K562 (cell line): ENCODE measurements around the gene PGP. TPM values are rescaled to one million over a fixed set of nuclear protein-coding genes. Genes with fewer than 3 reads are reported as not detected.
A peak's percentile ranks its signal among the peaks of the same experiment; 100 is the strongest.

Experiments used
- BACH1 ChIP-seq: fragments of 200-800 bp; sonication (Bioruptor generic); IDR thresholded peaks from 2 replicates; pipeline ENCODE4 v1.6.1; 2016; ENCODE audit warnings: missing genetic modification characterization, missing compliant biosample characterization
- BCL6 ChIP-seq: fragments of 250-450 bp; sonication (Bioruptor Pico); IDR thresholded peaks from 2 replicates; pipeline ENCODE4 v1.4.0; 2020
- ERF ChIP-seq: fragments of 450-650 bp; formaldehyde crosslinking; IDR thresholded peaks from 2 replicates; pipeline ENCODE4 v1.4.0; 2020; ENCODE audit warnings: mild to moderate bottlenecking, mixed read lengths
- ETV1 ChIP-seq: fragments of 450-650 bp; conservative IDR thresholded peaks from 2 replicates; pipeline ENCODE4 v1.6.1; 2016; ENCODE audit warnings: missing genetic modification characterization, control low read depth, low read depth, missing compliant biosample characterization
- FOS ChIP-seq: IDR thresholded peaks from 3 replicates; pipeline ENCODE4 v1.6.1; 2011; ENCODE audit not compliant: insufficient read length; ENCODE audit errors: extremely low read depth
- IFI16 ChIP-seq: fragments of 250-450 bp; sonication (Bioruptor Pico); IDR thresholded peaks from 2 replicates; pipeline ENCODE4 v2.1.2; 2022; ENCODE audit warnings: mild to moderate bottlenecking, inconsistent platforms
- KDM5B ChIP-seq: fragments of 200-600 bp; sonication (generic); IDR thresholded peaks from 2 replicates; pipeline ENCODE4 v1.6.1; 2012; ENCODE audit warnings: low read depth, mild to moderate bottlenecking, moderate library complexity, low read length, control low read depth, inconsistent platforms; ENCODE audit not compliant: insufficient replicate concordance
- MEF2A ChIP-seq: IDR thresholded peaks from 2 replicates; pipeline ENCODE4 v1.6.1; 2011; ENCODE audit warnings: low read depth, mild to moderate bottlenecking, low read length, moderate library complexity; ENCODE audit not compliant: control insufficient read depth
- NEUROD1 ChIP-seq: fragments of 150-350 bp; IDR thresholded peaks from 2 replicates; pipeline ENCODE4 v1.6.1; 2014; ENCODE audit warnings: borderline replicate concordance, low read length, low read depth; ENCODE audit not compliant: partially characterized antibody
- NR2C2 ChIP-seq, 2 experiments: fragments of 200-800 bp in 1 of 2; sonication (Bioruptor generic) in 1 of 2; sonication (generic) in 1 of 2; formaldehyde crosslinking in 1 of 2; IDR thresholded peaks; 2 replicates each; pipeline versions ENCODE4 v1.6.1 to v1.8.0; 2016 to 2022; ENCODE audit warnings: mild to moderate bottlenecking in 1 of 2, missing compliant biosample characterization in 1 of 2, missing genetic modification characterization in 1 of 2, missing genetic modification reagents in 1 of 2
- OTX1 ChIP-seq: fragments of 450-650 bp; formaldehyde crosslinking; IDR thresholded peaks from 2 replicates; pipeline ENCODE4 v1.4.0; 2022; ENCODE audit warnings: mild to moderate bottlenecking
- SMAD3 ChIP-seq: fragments of 450-650 bp; formaldehyde crosslinking; conservative IDR thresholded peaks from 2 replicates; pipeline ENCODE4 v1.4.0; 2020; ENCODE audit warnings: mild to moderate bottlenecking
- SMAD4 ChIP-seq: fragments of 250-450 bp; sonication (Bioruptor Pico); conservative IDR thresholded peaks from 2 replicates; pipeline ENCODE4 v1.8.0; 2021; ENCODE audit warnings: inconsistent platforms, mild to moderate bottlenecking, moderate library complexity
- YY1 ChIP-seq, 3 experiments: IDR thresholded peaks; 2 replicates each; pipeline ENCODE4 v1.6.1; 2011; ENCODE audit warnings: low read length in 2 of 3, mild to moderate bottlenecking in 2 of 3, moderate library complexity in 2 of 3, borderline replicate concordance in 1 of 3, control low read depth in 1 of 3, low read depth in 1 of 3; ENCODE audit not compliant: insufficient read depth in 3 of 3, insufficient replicate concordance in 2 of 3, control insufficient read depth in 1 of 3, insufficient read length in 1 of 3; ENCODE audit errors: extremely low read depth in 1 of 3
- ZKSCAN1 ChIP-seq: fragments of 150-350 bp; IDR thresholded peaks from 2 replicates; pipeline ENCODE4 v1.6.1; 2016; ENCODE audit warnings: low read depth, low read length
- ZKSCAN8 ChIP-seq: fragments of 200-800 bp; sonication (Bioruptor generic); IDR thresholded peaks from 2 replicates; pipeline ENCODE4 v1.6.1; 2016; ENCODE audit warnings: missing genetic modification characterization, missing compliant biosample characterization
- ZNF347 ChIP-seq: fragments of 450-650 bp; formaldehyde crosslinking; IDR thresholded peaks from 2 replicates; pipeline ENCODE4 v1.4.0; 2020; ENCODE audit warnings: low read depth, mild to moderate bottlenecking, moderate library complexity
- ZNF644 ChIP-seq: fragments of 200-800 bp; sonication (Bioruptor generic); IDR thresholded peaks from 2 replicates; pipeline ENCODE4 v1.6.1; 2016; ENCODE audit warnings: low read depth, missing genetic modification characterization, missing compliant biosample characterization
- ZNF668 ChIP-seq: fragments of 250-450 bp; sonication (Bioruptor Pico); IDR thresholded peaks from 2 replicates; pipeline ENCODE4 v1.8.0; 2022; ENCODE audit warnings: mild to moderate bottlenecking, inconsistent platforms
- ZSCAN29 ChIP-seq: fragments of 450-650 bp; IDR thresholded peaks from 2 replicates; pipeline ENCODE4 v1.6.1; 2017
- polyA plus RNA-seq, 8 experiments: library from polyadenylated mRNA; depleted of rRNA in 4 of 8; stranded (reverse) in 5 of 8; unstranded in 3 of 8; fragments of >200 nt; fragmentation: Nextera tagmentation in 2 of 8; fragmentation: Illumina TruSeq in 1 of 8; extraction: Ambion mirVana in 2 of 8; extraction: Trizol in 1 of 8; gene quantifications; 2 replicates each; pipeline versions ENCODE4 v1.2.1 to v1.2.3, GENCODE V29; 2011 to 2014; ENCODE audit warnings: inconsistent platforms in 1 of 8, missing spikeins in 1 of 8
- total RNA-seq, 7 experiments: library from RNA; depleted of rRNA in 6 of 7; stranded (reverse); fragments of >200 nt in 6 of 7; fragmentation: Illumina TruSeq in 2 of 7; extraction: Trizol in 2 of 7; gene quantifications; 2 replicates each; pipeline versions ENCODE4 v1.2.1 to v1.2.3, GENCODE V29; 2011 to 2021; ENCODE audit warnings: low replicate concordance in 1 of 7
- TF ChIP-seq, protein P1 (sequence below), 2 experiments: fragments of 200-800 bp in 1 of 2; sonication (Bioruptor generic) in 1 of 2; sonication (generic) in 1 of 2; formaldehyde crosslinking in 1 of 2; IDR thresholded peaks in 1 of 2; conservative IDR thresholded peaks in 1 of 2; 2 replicates each; pipeline versions ENCODE4 v1.5.0 to v1.6.1; 2016 to 2020; ENCODE audit warnings: missing compliant biosample characterization in 1 of 2, missing genetic modification characterization in 1 of 2, missing genetic modification reagents in 1 of 2
- TF ChIP-seq, protein P2 (sequence below): fragments of 450-650 bp; IDR thresholded peaks from 2 replicates; pipeline ENCODE4 v1.6.1; 2016; ENCODE audit warnings: mild to moderate bottlenecking
- TF ChIP-seq, protein P3 (sequence below): fragments of 450-650 bp; conservative IDR thresholded peaks from 2 replicates; pipeline ENCODE4 v1.6.1; 2016; ENCODE audit warnings: missing genetic modification characterization, low read depth, mild to moderate bottlenecking, control low read depth, missing compliant biosample characterization

The PGP gene
- total and polyA plus RNA-seq, 9 of the 15 experiments (the other 6 are each of a cell fraction or from before 2014, with no cell fraction given): 1.1 to 57.6 (median 19.6) TPM

DNA sequence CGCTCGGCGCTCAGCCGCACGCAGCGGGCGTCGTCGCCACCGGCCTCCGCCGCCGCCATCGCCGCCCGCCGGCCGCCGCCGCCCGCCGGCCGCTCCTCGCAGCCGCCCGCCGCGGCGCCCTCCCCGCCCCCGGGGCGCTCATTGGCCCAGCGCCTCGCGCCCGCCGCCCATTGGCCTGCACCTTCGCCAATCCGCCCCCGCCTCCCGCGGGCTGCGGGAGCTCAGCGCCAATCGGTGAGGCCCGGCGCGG lies at the start of gene PGP (continued):
- TF ChIP-seq, protein P1, sequence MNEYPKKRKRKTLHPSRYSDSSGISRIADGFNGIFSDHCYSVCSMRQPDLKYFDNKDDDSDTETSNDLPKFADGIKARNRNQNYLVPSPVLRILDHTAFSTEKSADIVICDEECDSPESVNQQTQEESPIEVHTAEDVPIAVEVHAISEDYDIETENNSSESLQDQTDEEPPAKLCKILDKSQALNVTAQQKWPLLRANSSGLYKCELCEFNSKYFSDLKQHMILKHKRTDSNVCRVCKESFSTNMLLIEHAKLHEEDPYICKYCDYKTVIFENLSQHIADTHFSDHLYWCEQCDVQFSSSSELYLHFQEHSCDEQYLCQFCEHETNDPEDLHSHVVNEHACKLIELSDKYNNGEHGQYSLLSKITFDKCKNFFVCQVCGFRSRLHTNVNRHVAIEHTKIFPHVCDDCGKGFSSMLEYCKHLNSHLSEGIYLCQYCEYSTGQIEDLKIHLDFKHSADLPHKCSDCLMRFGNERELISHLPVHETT (CRISPR knock-in tag; conservative IDR thresholded peaks at IDR 0.05 in 1 of 2, IDR thresholded peaks at IDR 0.05 in 1 of 2): peak in 1 of 2 experiments; percentile 99; a peak in 2 of 4 replicates
- no peak for TF ChIP-seq ZNF347
- TF ChIP-seq YY1 (IDR thresholded peaks at IDR 0.05; ENCODE audit: borderline replicate concordance in 1 of 3, control insufficient read depth in 1 of 3, extremely low read depth in 1 of 3, insufficient read depth in 3 of 3, insufficient read length in 1 of 3, insufficient replicate concordance in 2 of 3, low read depth in 1 of 3, low read length in 2 of 3): peak in 2 of 3 experiments; percentile 5 to 71
- TF ChIP-seq ZNF644 (tag): peak; percentile 99
- TF ChIP-seq FOS: peak; percentile 99
- no peak for TF ChIP-seq MEF2A
- TF ChIP-seq BCL6 (CRISPR knock-in tag): peak; percentile 67; the same call in 1 of the 2 replicates
- TF ChIP-seq, protein P2, sequence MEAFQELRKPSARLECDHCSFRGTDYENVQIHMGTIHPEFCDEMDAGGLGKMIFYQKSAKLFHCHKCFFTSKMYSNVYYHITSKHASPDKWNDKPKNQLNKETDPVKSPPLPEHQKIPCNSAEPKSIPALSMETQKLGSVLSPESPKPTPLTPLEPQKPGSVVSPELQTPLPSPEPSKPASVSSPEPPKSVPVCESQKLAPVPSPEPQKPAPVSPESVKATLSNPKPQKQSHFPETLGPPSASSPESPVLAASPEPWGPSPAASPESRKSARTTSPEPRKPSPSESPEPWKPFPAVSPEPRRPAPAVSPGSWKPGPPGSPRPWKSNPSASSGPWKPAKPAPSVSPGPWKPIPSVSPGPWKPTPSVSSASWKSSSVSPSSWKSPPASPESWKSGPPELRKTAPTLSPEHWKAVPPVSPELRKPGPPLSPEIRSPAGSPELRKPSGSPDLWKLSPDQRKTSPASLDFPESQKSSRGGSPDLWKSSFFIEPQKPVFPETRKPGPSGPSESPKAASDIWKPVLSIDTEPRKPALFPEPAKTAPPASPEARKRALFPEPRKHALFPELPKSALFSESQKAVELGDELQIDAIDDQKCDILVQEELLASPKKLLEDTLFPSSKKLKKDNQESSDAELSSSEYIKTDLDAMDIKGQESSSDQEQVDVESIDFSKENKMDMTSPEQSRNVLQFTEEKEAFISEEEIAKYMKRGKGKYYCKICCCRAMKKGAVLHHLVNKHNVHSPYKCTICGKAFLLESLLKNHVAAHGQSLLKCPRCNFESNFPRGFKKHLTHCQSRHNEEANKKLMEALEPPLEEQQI: no peak
- TF ChIP-seq SMAD4 (CRISPR knock-in tag): peak; percentile 91; the same call in 1 of the 2 replicates
- no peak for TF ChIP-seq NR2C2 (CRISPR knock-in tag; IDR thresholded peaks at IDR 0.05)
- TF ChIP-seq NR2C2 (tag; IDR thresholded peaks at IDR 0.05): 0 out of 2 replicates have a peak, but pooled peaks have one; percentile 31
- TF ChIP-seq NEUROD1: peak; percentile 100
- TF ChIP-seq ETV1: peak; percentile 63; the same call in 1 of the 2 replicates
- no peak for TF ChIP-seq IFI16 (CRISPR knock-in tag)
- TF ChIP-seq ZNF668: peak; percentile 92; the same call in 1 of the 2 replicates
- TF ChIP-seq SMAD3: peak; percentile 81; the same call in 1 of the 2 replicates
- 0 out of 2 replicates have a peak, but pooled peaks have one; percentile 28 for TF ChIP-seq ZKSCAN1
- TF ChIP-seq, protein P3, sequence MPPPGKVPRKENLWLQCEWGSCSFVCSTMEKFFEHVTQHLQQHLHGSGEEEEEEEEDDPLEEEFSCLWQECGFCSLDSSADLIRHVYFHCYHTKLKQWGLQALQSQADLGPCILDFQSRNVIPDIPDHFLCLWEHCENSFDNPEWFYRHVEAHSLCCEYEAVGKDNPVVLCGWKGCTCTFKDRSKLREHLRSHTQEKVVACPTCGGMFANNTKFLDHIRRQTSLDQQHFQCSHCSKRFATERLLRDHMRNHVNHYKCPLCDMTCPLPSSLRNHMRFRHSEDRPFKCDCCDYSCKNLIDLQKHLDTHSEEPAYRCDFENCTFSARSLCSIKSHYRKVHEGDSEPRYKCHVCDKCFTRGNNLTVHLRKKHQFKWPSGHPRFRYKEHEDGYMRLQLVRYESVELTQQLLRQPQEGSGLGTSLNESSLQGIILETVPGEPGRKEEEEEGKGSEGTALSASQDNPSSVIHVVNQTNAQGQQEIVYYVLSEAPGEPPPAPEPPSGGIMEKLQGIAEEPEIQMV: peak; percentile 61; the same call in 1 of the 2 replicates
- TF ChIP-seq ERF (CRISPR knock-in tag): peak; percentile 96; the same call in 1 of the 2 replicates
- TF ChIP-seq BACH1 (tag): peak; percentile 97
- peak; percentile 97; the same call in 1 of the 2 replicates for TF ChIP-seq ZKSCAN8
- TF ChIP-seq ZSCAN29: no peak
- no peak for TF ChIP-seq KDM5B
- peak; percentile 96 for TF ChIP-seq OTX1
